Endothelial cell of umbilical vein (primary cell): Measurements from ENCODE around the gene C17orf50. TPM values are rescaled to one million over a fixed set of nuclear protein-coding genes. Genes with fewer than 3 reads are reported as not detected.

Experiments used
- BruUV-seq: library from RNA; stranded (reverse); fragments of 400-500 nt; replicated peaks from 2 replicates; lab custom pipeline; 2021; lab: Mats Ljungman, UMichigan
- CTCF ChIA-PET: fragments of 300-600, 350-600 bp; sonication (Branson Sonifier 250); formaldehyde crosslinking; loops from one replicate; lab custom pipeline; 2021; ENCODE audit warnings: antibody characterized with exemption, inconsistent platforms; lab: Charles Lee
- POLR2A ChIA-PET: fragments of 300-600, 350-600 bp; sonication (Branson Sonifier 250); formaldehyde crosslinking; loops from one replicate; lab custom pipeline; 2021; ENCODE audit warnings: antibody characterized with exemption, inconsistent platforms; lab: Charles Lee
- DNase-seq: peaks from one replicate; pipeline ENCODE4 v3.0.0-alpha.2; 2011; ENCODE audit warnings: low read depth, low spot score
- FAIRE-seq: peaks from 2 replicates; lab custom pipeline; 2011; peaks lifted over from hg19 to GRCh38; lab: Jason Lieb, UNC
- H2AFZ ChIP-seq: 2 replicates; pipeline ENCODE4 v1.6.0; 2012; ENCODE audit warnings: low read depth, low read length, control low read depth, inconsistent platforms
- H3K27ac ChIP-seq: 2 replicates; pipeline ENCODE4 v1.5.1; 2011; ENCODE audit warnings: low read depth, mild to moderate bottlenecking, control low read depth, low read length, moderate library complexity; ENCODE audit not compliant: insufficient read depth
- H3K27me3 ChIP-seq, 2 experiments: 2 replicates each; pipeline versions ENCODE4 v1.6.0 to v1.6.1; 2011; ENCODE audit warnings: low read length in 2 of 2, mixed read lengths in 1 of 2; ENCODE audit not compliant: control insufficient read depth in 2 of 2, insufficient read depth in 2 of 2
- H3K36me3 ChIP-seq, 2 experiments: 2 replicates in 1 of 2; 3 replicates in 1 of 2; pipeline ENCODE4 v1.5.1; 2011; ENCODE audit warnings: low read length in 2 of 2, mild to moderate bottlenecking in 1 of 2, moderate library complexity in 1 of 2; ENCODE audit not compliant: control insufficient read depth in 2 of 2, insufficient read depth in 2 of 2; ENCODE audit errors: extremely low read depth in 1 of 2
- H3K4me1 ChIP-seq: 3 replicates; pipeline ENCODE4 v1.5.1; 2011; ENCODE audit warnings: mild to moderate bottlenecking, low read length; ENCODE audit not compliant: control insufficient read depth, insufficient read depth; ENCODE audit errors: extremely low read depth
- H3K4me2 ChIP-seq: 2 replicates; pipeline ENCODE4 v1.6.1; 2011; ENCODE audit warnings: low read length, control low read depth, mixed read lengths; ENCODE audit not compliant: insufficient read depth
- H3K4me3 ChIP-seq, 3 experiments: fragments of 200-600 bp in 1 of 3; sonication (generic), shearing (Covaris generic) in 1 of 3; replicated peaks in 1 of 3; 2 replicates each; pipeline ENCODE4 v1.5.1; 2011 to 2016; ENCODE audit warnings: control low read depth in 3 of 3, low read length in 3 of 3, mild to moderate bottlenecking in 2 of 3, inconsistent platforms in 1 of 3, low read depth in 1 of 3, moderate library complexity in 1 of 3; ENCODE audit not compliant: insufficient read depth in 1 of 3
- H3K79me2 ChIP-seq: 2 replicates; pipeline ENCODE4 v1.6.0; 2012; ENCODE audit warnings: low read length, inconsistent platforms; ENCODE audit not compliant: control insufficient read depth, insufficient read depth
- H3K9ac ChIP-seq: replicated peaks from 2 replicates; pipeline ENCODE3; 2011; ENCODE audit warnings: low read length, control low read depth; ENCODE audit not compliant: insufficient read depth; ENCODE audit errors: extremely low read depth
- H3K9me1 ChIP-seq: replicated peaks from 3 replicates; pipeline ENCODE4 v1.6.0; 2011; ENCODE audit warnings: mild to moderate bottlenecking, low read length; ENCODE audit not compliant: control insufficient read depth, insufficient read depth; ENCODE audit errors: extremely low read depth
- H3K9me3 ChIP-seq: replicated peaks from 2 replicates; pipeline ENCODE4 v1.5.1; 2012; ENCODE audit warnings: low read length, inconsistent platforms; ENCODE audit not compliant: control insufficient read depth, insufficient read depth
- H4K20me1 ChIP-seq: replicated peaks from 2 replicates; pipeline ENCODE3; 2011; ENCODE audit warnings: mild to moderate bottlenecking, low read length; ENCODE audit not compliant: control insufficient read depth, insufficient read depth; ENCODE audit errors: extremely low read depth
- CTCF ChIP-seq, 2 donors: IDR thresholded peaks; 1 replicate in 1 of 2; 2 replicates in 1 of 2; pipeline ENCODE4 v1.5.1; 2011; ENCODE audit warnings: low read length in 2 of 2, mild to moderate bottlenecking in 2 of 2, moderate library complexity in 2 of 2, control low read depth in 1 of 2, inconsistent platforms in 1 of 2, low read depth in 1 of 2; ENCODE audit not compliant: insufficient read depth in 1 of 2; ENCODE audit errors: extremely low read depth in 1 of 2
- EZH2 ChIP-seq: IDR thresholded peaks from 2 replicates; pipeline ENCODE4 v1.6.1; 2012; ENCODE audit warnings: borderline replicate concordance, low read depth, mild to moderate bottlenecking, moderate library complexity, low read length, inconsistent platforms; ENCODE audit not compliant: severe bottlenecking
- FOS ChIP-seq: IDR thresholded peaks from 2 replicates; pipeline ENCODE4 v1.6.1; 2011; ENCODE audit warnings: mild to moderate bottlenecking, low read length, moderate library complexity, borderline replicate concordance; ENCODE audit not compliant: insufficient read depth
- GATA2 ChIP-seq: IDR thresholded peaks from 2 replicates; pipeline ENCODE4 v1.7.0; 2011; ENCODE audit warnings: low read depth, mild to moderate bottlenecking, moderate library complexity, mixed read lengths, low read length; ENCODE audit not compliant: insufficient read length, insufficient read depth
- JUN ChIP-seq: IDR thresholded peaks from 2 replicates; pipeline ENCODE4 v1.6.1; 2011; ENCODE audit warnings: borderline replicate concordance, low read depth; ENCODE audit not compliant: insufficient read length, insufficient read depth
- MYC ChIP-seq: IDR thresholded peaks from one replicate; pipeline ENCODE4 v1.6.1; 2011; ENCODE audit warnings: mild to moderate bottlenecking, low read depth, low read length
- POLR2A ChIP-seq: IDR thresholded peaks from 2 replicates; pipeline ENCODE4 v1.6.1; 2012; ENCODE audit warnings: low read depth, mild to moderate bottlenecking, control low read depth, low read length
- POLR2AphosphoS5 ChIP-seq: IDR thresholded peaks from 2 replicates; pipeline ENCODE4 v1.6.1; 2012; ENCODE audit warnings: low read depth, mild to moderate bottlenecking, control low read depth, low read length, moderate library complexity; ENCODE audit not compliant: insufficient read depth
- dilution Hi-C: fragments of 300-500 bp; cut with MboI; formaldehyde crosslinking; loops from one replicate; pipeline ENCODE4 v1.15.0; 2019; ENCODE audit warnings: low sequenced_read_pairs; ENCODE audit not compliant: extremely low pct_ligation_motif_present
- intact Hi-C: fragments of 100-400 bp; cut with micrococcal nuclease; formaldehyde crosslinking; loops from one replicate; pipeline ENCODE4 v1.10.0; 2022
- polyA plus RNA-seq, 4 experiments: library from polyadenylated mRNA; depleted of rRNA in 3 of 4; stranded (reverse) in 3 of 4; unstranded in 1 of 4; fragments of >200 nt; gene quantifications; 2 replicates each; pipeline versions ENCODE4 v1.2.1 to v1.2.3, GENCODE V29; 2011 to 2012; ENCODE audit warnings: missing spikeins in 1 of 4
- total RNA-seq: library from RNA; stranded (reverse); gene quantifications from 2 replicates; pipeline ENCODE4 v1.2.3, GENCODE V29; 2021
- TF ChIP-seq, protein P1 (sequence below): IDR thresholded peaks from 2 replicates; pipeline ENCODE4 v1.6.1; 2011; ENCODE audit not compliant: insufficient read depth, insufficient read length

C17orf50 gene
- total and polyA plus RNA-seq, 2 donors (not counting 3 experiments of a cell fraction or from before 2014, with no cell fraction given): 0.15 TPM; not detected in 1

DNA sequence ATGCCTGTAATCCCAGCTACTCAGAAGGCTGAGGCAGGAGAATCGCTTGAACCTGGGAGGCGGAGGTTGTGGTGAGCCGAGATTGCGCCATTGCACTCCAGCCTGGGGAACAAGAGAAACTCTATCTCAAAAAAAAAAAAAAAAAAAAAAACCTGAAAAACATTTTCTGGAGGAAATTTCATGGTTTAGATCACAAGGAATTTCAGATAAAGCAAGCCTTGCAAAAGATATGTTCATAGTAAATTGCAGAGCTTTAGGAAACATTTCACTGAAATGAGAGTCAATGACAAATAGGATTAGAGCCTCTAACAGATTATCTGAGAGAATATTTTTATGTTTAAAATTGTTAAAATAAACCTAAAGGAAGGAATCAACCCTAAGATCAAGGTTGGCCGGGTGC is 51.8 kb downstream of the C17orf50 start:
- POLR2A ChIA-PET: interaction anchor here (0.7 kb wide), 1 partner anchor 49 kb away, joined by 3 read pairs; no protein-coding TSS in a partner anchor
- BruUV-seq: no TSS peak
- intact Hi-C loops: no loop called here
- FAIRE-seq (no peak), DNase-seq (no peak)
- TF ChIP-seq POLR2AphosphoS5: no peak
- no peak for TF ChIP-seq EZH2
- no peak for TF ChIP-seq FOS
- TF ChIP-seq POLR2A: no peak
- TF ChIP-seq MYC: no peak
- TF ChIP-seq GATA2: no peak
- no peak for TF ChIP-seq CTCF (IDR thresholded peaks at IDR 0.05; ENCODE audit: extremely low read depth in 1 of 2, insufficient read depth in 1 of 2, low read depth in 1 of 2, low read length in 2 of 2)
- TF ChIP-seq JUN: no peak
- TF ChIP-seq, protein P1, sequence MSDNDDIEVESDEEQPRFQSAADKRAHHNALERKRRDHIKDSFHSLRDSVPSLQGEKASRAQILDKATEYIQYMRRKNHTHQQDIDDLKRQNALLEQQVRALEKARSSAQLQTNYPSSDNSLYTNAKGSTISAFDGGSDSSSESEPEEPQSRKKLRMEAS: no peak
- H3K4me2 ChIP-seq: no peak overlapping the region
- H3K9me1 ChIP-seq: no peaks in the 10 kb centered on the region
- dilution Hi-C loops: no loop called here
- H3K36me3 ChIP-seq: peaks cover 0 to 4% of the 10 kb centered on the region in 2 experiments
- peaks cover 39% of the 10 kb centered on the region for H3K4me1 ChIP-seq
- no peak overlapping the region for H3K27ac ChIP-seq
- no peak overlapping the region for H3K9ac ChIP-seq
- H3K9me3 ChIP-seq: no peaks in the 10 kb centered on the region
- H3K27me3 ChIP-seq: no peaks in the 10 kb centered on the region
- H2AFZ ChIP-seq: no peak overlapping the region
- peaks cover 81% of the 10 kb centered on the region for H3K79me2 ChIP-seq
- CTCF ChIA-PET: interaction anchor here (11.8 kb wide), 1 partner anchor 46 kb away, joined by 453 read pairs; no protein-coding TSS in a partner anchor
- no peak overlapping the region for H3K4me3 ChIP-seq
- peaks cover 20% of the 10 kb centered on the region for H4K20me1 ChIP-seq

Other genes with a start within 250 kb of the C17orf50 start
- gene SLFN12L, start 223.2 kb upstream of the C17orf50 start, total RNA-seq: not detected in 2 replicates
- gene SLFN12L, start 223.2 kb upstream of the C17orf50 start, polyA plus RNA-seq: not detected in 2 replicates
- gene SLFN14, start 200.1 kb upstream of the C17orf50 start, total RNA-seq: not detected in 2 replicates
- gene SLFN14, start 200.1 kb upstream of the C17orf50 start, polyA plus RNA-seq: not detected in 2 replicates
- gene PEX12, start 182.3 kb upstream of the C17orf50 start, total RNA-seq: 2.8 and 3.4 TPM in 2 replicates
- 4.5 and 5.7 TPM in 2 replicates for gene PEX12, start 182.3 kb upstream of the C17orf50 start, polyA plus RNA-seq
- 198 and 200 TPM in 2 replicates for gene AP2B1, start 173.6 kb upstream of the C17orf50 start, total RNA-seq
- gene AP2B1, start 173.6 kb upstream of the C17orf50 start, polyA plus RNA-seq: 105 and 106 TPM in 2 replicates
- gene RASL10B, start 29.2 kb upstream of the C17orf50 start, total RNA-seq: 0.71 and 0.78 TPM in 2 replicates
- gene RASL10B, start 29.2 kb upstream of the C17orf50 start, polyA plus RNA-seq: 0.19 and 0.29 TPM in 2 replicates
- not detected in 2 replicates for gene GAS2L2, start 7.6 kb upstream of the C17orf50 start, total RNA-seq
- gene GAS2L2, start 7.6 kb upstream of the C17orf50 start, polyA plus RNA-seq: not detected in 2 replicates
- gene MMP28, start 34.8 kb downstream of the C17orf50 start, total RNA-seq: 3.6 and 6.1 TPM in 2 replicates
- 7.1 and 8.4 TPM in 2 replicates for gene MMP28, start 34.8 kb downstream of the C17orf50 start, polyA plus RNA-seq
- gene TAF15, start 48.6 kb downstream of the C17orf50 start, total RNA-seq: 244 and 247 TPM in 2 replicates
- gene TAF15, start 48.6 kb downstream of the C17orf50 start, polyA plus RNA-seq: 35.7 and 59.4 TPM in 2 replicates
- not detected in 2 replicates for gene HEATR9, start 108.0 kb downstream of the C17orf50 start, total RNA-seq
- gene HEATR9, start 108.0 kb downstream of the C17orf50 start, polyA plus RNA-seq: not detected in 2 replicates
- not detected in 2 replicates for gene CCL5, start 119.5 kb downstream of the C17orf50 start, total RNA-seq
- gene CCL5, start 119.5 kb downstream of the C17orf50 start, polyA plus RNA-seq: not detected in 2 replicates
- gene RDM1, start 169.9 kb downstream of the C17orf50 start, total RNA-seq: 0.46 TPM in 1 of 2 replicates, not detected in the other
- 0.12 and 0.21 TPM in 2 replicates for gene RDM1, start 169.9 kb downstream of the C17orf50 start, polyA plus RNA-seq
- not detected in 2 replicates for gene LYZL6, start 182.8 kb downstream of the C17orf50 start, total RNA-seq
- not detected in 2 replicates for gene LYZL6, start 182.8 kb downstream of the C17orf50 start, polyA plus RNA-seq
- 0.51 and 0.55 TPM in 2 replicates for gene CCL16, start 220.6 kb downstream of the C17orf50 start, total RNA-seq
- gene CCL16, start 220.6 kb downstream of the C17orf50 start, polyA plus RNA-seq: 0.18 TPM in 1 of 2 replicates, not detected in the other
- 9.5 and 21.3 TPM in 2 replicates for gene CCL14, start 225.8 kb downstream of the C17orf50 start, total RNA-seq
- gene CCL14, start 225.8 kb downstream of the C17orf50 start, polyA plus RNA-seq: 25.8 and 29.8 TPM in 2 replicates
- not detected in 2 replicates for gene CCL15, start 240.7 kb downstream of the C17orf50 start, total RNA-seq
- not detected in 2 replicates for gene CCL15, start 240.7 kb downstream of the C17orf50 start, polyA plus RNA-seq